Smooth muscle cell (in vitro differentiated cells): ENCODE measurements around the gene TANGO2. TPM values are rescaled to one million over a fixed set of nuclear protein-coding genes. Genes with fewer than 3 reads are reported as not detected.
A peak's percentile ranks its signal among the peaks of the same experiment; 100 is the strongest.

Source experiments
- DNase-seq: peaks from one replicate; lab custom pipeline; 2025; ENCODE audit not compliant: unreplicated experiment; lab: John Stamatoyannopoulos, UW
- H2AFZ ChIP-seq: fragments of 200-600 bp; sonication (generic); 2 replicates; pipeline ENCODE4 v1.6.0; 2016; ENCODE audit warnings: antibody characterized with exemption, low read depth, mild to moderate bottlenecking
- H3F3A ChIP-seq: fragments of 200-600 bp; sonication (generic); 2 replicates; pipeline ENCODE4 v1.6.0; 2017; ENCODE audit warnings: antibody characterized with exemption, low read depth
- H3K27ac ChIP-seq: fragments of 200-600 bp; sonication (generic); 2 replicates; pipeline ENCODE4 v1.5.1; 2016; ENCODE audit warnings: low read depth, mild to moderate bottlenecking
- H3K27me3 ChIP-seq: fragments of 200-600 bp; sonication (generic); 2 replicates; pipeline ENCODE4 v1.6.1; 2016; ENCODE audit warnings: low read depth, mild to moderate bottlenecking
- H3K36me3 ChIP-seq: fragments of 200-600 bp; sonication (generic); 2 replicates; pipeline ENCODE4 v1.5.1; 2016; ENCODE audit warnings: low read depth
- H3K4me1 ChIP-seq: fragments of 200-600 bp; sonication (generic); 2 replicates; pipeline ENCODE4 v1.5.1; 2016; ENCODE audit warnings: low read depth
- H3K4me2 ChIP-seq: fragments of 200-600 bp; sonication (generic); 2 replicates; pipeline ENCODE4 v1.6.0; 2016; ENCODE audit warnings: mild to moderate bottlenecking
- H3K4me3 ChIP-seq: fragments of 200-600 bp; sonication (generic); 2 replicates; pipeline ENCODE4 v1.5.1; 2016; ENCODE audit warnings: mild to moderate bottlenecking
- H3K79me2 ChIP-seq: fragments of 200-600 bp; sonication (generic); 2 replicates; pipeline ENCODE4 v1.6.0; 2016; ENCODE audit warnings: low read depth, mild to moderate bottlenecking
- H3K9ac ChIP-seq: fragments of 200-600 bp; sonication (generic); 2 replicates; pipeline ENCODE4 v1.6.0; 2016; ENCODE audit warnings: low read depth
- H3K9me3 ChIP-seq: fragments of 200-600 bp; sonication (generic); replicated peaks from 2 replicates; pipeline ENCODE4 v1.5.1; 2016; ENCODE audit warnings: low read depth
- H4K20me1 ChIP-seq: fragments of 200-600 bp; sonication (generic); 2 replicates; pipeline ENCODE4 v1.6.0; 2016; ENCODE audit warnings: low read depth
- CTCF ChIP-seq: fragments of 200-600 bp; sonication (generic); IDR thresholded peaks from 2 replicates; pipeline ENCODE4 v1.5.1; 2017; ENCODE audit warnings: borderline replicate concordance, mild to moderate bottlenecking, antibody characterized with exemption; ENCODE audit not compliant: insufficient read depth, poor library complexity, severe bottlenecking
- WGBS: methylation state at CpG from one replicate; pipeline ENCODE4 v1.1.7; 2016; ENCODE audit warnings: low lambda C conversion rate; 5-methylcytosine and 5-hydroxymethylcytosine counted together
- polyA plus RNA-seq: library from polyadenylated mRNA; unstranded; fragments of >200 nt; fragmentation: Nextera tagmentation; extraction: Ambion mirVana; gene quantifications from 2 replicates; pipeline ENCODE4 v1.2.1, GENCODE V29; 2016
- total RNA-seq: library from RNA; depleted of rRNA; stranded (reverse); fragments of >200 nt; gene quantifications from 2 replicates; pipeline ENCODE4 v1.2.3, GENCODE V29; 2014

Gene TANGO2
- total and polyA plus RNA-seq, 2 experiments from 2014 or later, result 10.8 to 14.7 TPM

- Histone ChIP-seq H3K4me1 (peaks cover 19% of the 10 kb centered on the region), H3K36me3 (peaks cover 3% of the 10 kb centered on the region), H3K27me3 (no peaks in the 10 kb centered on the region), H3K9me3 (no peaks in the 10 kb centered on the region), H4K20me1 (peaks cover 88% of the 10 kb centered on the region), H2AFZ (no peak overlapping the region), H3K4me2 (no peak overlapping the region), H3K27ac (no peak overlapping the region), H3F3A (no peaks in the 10 kb centered on the region), H3K9ac (no peak overlapping the region), H3K4me3 (no peak overlapping the region), H3K79me2 (peaks cover 67% of the 10 kb centered on the region)
- TF ChIP-seq CTCF, result peak; percentile 29
- 84% methylated on average over 23 of the region's 23 CpGs for WGBS
- no peak for DNase-seq
Measured at GRCh38 chr22:20084547-20085413, 63.9 kb downstream of the TANGO2 start.

GRCh38 chr22:20085651-20086050 lies 64.7 kb downstream of the TANGO2 start:
- peaks cover 97% of the 10 kb centered on the region for H4K20me1 ChIP-seq
- no peak for DNase-seq
- H3K79me2 ChIP-seq, result peaks cover 64% of the 10 kb centered on the region
- 97% methylated on average over 20 of the region's 20 CpGs for WGBS
- no peak overlapping the region for H3K9ac ChIP-seq
- H3K4me1 ChIP-seq, result peaks cover 19% of the 10 kb centered on the region
- no peaks in the 10 kb centered on the region for H3K9me3 ChIP-seq
- no peaks in the 10 kb centered on the region for H3F3A ChIP-seq
- TF ChIP-seq CTCF, result no peak
- no peak overlapping the region for H3K4me2 ChIP-seq
- H2AFZ ChIP-seq, result no peak overlapping the region
- no peaks in the 10 kb centered on the region for H3K27me3 ChIP-seq
- peaks cover 8% of the 10 kb centered on the region for H3K36me3 ChIP-seq
- no peak overlapping the region for H3K27ac ChIP-seq
- H3K4me3 ChIP-seq, result no peak overlapping the region

- H3K4me3 ChIP-seq, result no peak overlapping the region
- peaks cover 8% of the 10 kb centered on the region for H3K36me3 ChIP-seq
- peaks cover 59% of the 10 kb centered on the region for H3K79me2 ChIP-seq
- no peak overlapping the region for H3K4me2 ChIP-seq
- H3F3A ChIP-seq, result no peaks in the 10 kb centered on the region
- H2AFZ ChIP-seq, result no peak overlapping the region
- no peak for DNase-seq
- H4K20me1 ChIP-seq, result peaks cover 96% of the 10 kb centered on the region
- TF ChIP-seq CTCF, result no peak
- H3K27me3 ChIP-seq, result no peaks in the 10 kb centered on the region
- H3K27ac ChIP-seq, result no peak overlapping the region
- no peak overlapping the region for H3K9ac ChIP-seq
- H3K9me3 ChIP-seq, result no peaks in the 10 kb centered on the region
- H3K4me1 ChIP-seq, result peaks cover 19% of the 10 kb centered on the region
- 98% methylated on average over 24 of the region's 24 CpGs for WGBS
Measured at GRCh38 chr22:20086101-20086599, 65.2 kb downstream of the TANGO2 start.
